Measurements from ENCODE around the gene OPRD1.
"Not testable (repeated sequence)": the region's sequence is repeated elsewhere in the genome, so short reads cannot be mapped to it uniquely, and the experiment has no call there.

Gene OPRD1

DNA sequence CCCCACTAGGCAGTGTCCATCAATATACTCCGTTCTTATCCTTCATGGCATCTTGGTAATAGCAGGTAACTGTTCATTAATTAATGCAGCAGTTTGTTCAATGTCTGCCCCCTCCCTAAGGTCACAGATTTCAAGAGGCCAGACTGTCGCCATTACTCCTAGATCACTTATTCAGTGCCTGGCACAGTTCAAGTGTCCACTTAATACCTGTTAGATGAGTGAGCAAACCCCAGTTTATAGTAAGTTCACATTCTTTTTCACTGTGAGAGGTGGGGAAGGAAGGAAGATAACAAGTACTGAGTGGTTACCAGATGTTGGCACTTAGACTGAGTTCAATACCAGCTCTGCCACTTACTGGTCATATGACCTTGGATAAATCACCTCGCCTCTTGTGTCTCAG, 36.4 kb downstream of the OPRD1 start:
- DNase-seq: no peak

DNA sequence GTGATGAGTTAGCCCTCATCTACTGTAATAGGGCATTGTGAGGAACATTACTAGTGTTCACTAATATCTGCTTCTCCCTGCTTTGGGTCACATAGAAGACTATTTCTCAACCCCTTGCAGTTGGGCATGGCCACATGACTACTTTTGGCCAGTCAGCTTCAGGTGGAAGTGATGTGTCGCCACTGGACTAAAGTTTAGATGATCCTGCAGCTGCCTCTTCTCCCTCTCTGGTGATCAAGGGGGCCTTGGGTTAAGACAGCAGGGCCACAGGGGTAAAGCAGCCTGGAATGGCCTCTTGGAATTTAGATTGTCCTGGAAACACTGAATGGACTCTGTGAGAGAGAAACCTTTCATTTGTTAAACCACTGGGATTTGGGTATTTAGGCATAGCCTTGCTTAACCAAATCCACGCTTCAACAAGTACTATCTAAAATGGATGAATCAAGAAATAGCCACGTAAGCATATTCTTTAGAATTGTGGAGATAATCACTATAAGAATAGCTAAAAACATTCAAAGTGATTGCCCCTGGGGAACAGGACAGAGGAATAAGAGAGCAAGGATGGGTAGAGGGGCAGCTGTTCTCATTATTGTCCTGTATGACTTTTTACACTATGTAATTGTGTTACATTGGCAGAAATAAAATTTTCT, 41.2 kb downstream of the OPRD1 start:
- DNase-seq: no peak

DNA sequence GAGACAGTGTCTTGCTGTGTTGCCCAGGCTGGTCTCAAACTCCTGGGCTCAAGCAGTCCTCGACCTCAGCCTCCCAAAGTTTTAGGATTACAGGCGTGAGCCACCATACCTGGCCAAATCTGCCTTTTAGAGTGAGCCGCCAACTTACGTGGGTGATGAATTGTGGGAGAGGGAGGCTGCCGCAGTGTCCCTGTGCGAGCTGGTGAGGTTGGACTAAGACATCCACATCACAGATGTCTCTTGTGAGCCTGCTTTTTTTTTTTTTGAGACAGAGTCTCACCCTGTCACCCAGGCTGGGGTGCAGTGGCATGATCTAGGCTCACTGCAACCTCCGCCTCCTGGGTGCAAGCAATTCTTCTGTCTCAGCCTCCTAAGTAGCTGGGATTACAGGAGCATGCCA, 42.4 kb downstream of the OPRD1 start:
- DNase-seq: not testable (repeated sequence)

DNA sequence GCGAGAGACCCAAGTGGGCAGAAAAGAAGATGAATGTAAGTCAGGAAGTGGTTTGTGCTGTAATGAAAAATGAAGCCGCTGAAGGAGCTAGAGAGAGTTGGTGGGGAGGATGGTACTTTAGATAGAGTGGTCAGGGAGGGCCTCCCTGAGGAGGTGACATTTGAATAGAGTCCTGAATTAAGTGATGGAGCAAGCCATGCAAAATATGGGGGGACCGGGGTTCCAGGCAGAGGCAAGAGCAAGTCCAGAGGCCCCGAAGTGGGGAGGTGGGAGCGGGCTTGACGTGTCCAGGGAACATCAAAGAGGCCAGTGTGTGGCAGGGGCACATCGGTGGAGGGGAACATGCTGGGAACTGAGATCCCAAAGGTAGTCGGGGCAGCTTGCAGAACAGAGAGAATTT, 43.1 kb downstream of the OPRD1 start:
- DNase-seq: no peak

DNA sequence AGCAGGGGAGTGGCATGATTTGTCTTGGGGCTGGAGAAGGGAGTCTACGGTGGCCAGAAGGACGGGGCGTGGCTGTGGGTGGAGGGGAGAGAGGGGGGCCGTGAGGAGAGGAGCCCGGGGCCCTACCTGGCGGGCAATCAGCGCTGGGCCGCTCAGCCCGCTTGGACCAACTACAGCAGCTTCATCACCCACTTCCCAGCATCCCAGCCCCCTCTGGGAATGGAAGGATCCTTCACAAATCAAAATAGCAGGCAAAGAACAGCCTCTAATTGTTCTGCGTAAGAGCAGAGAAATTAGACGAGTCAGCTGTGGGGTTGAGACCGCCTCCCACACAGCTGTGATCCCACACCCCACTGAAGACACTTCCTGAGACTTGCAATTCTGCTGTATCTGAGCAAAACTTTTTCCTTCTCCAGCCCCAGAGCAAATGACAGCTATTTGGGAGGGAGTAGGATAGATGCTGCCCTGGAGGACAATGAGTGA, 43.5 kb downstream of the OPRD1 start:
- DNase-seq: no peak

DNA sequence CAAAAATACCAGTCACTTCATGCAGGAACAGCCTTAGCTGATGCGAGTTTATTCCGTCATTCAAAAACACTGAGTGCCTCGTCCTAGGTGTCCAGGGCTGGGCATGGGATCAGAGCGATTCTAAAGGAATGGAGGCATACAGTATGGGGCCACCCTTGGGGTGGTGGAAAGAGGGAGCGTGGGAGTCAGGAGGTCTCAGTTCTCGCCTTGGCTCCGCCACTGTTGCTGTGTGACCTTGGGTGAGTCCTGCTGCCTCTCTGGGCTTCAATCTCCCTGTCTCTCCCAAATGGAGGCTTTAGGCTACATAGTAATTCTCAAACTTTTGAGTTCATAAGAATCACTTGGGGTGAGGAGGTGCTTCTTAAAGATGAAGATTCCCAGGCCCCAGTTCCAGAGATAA, 44.0 kb downstream of the OPRD1 start:
- DNase-seq: no peak

DNA sequence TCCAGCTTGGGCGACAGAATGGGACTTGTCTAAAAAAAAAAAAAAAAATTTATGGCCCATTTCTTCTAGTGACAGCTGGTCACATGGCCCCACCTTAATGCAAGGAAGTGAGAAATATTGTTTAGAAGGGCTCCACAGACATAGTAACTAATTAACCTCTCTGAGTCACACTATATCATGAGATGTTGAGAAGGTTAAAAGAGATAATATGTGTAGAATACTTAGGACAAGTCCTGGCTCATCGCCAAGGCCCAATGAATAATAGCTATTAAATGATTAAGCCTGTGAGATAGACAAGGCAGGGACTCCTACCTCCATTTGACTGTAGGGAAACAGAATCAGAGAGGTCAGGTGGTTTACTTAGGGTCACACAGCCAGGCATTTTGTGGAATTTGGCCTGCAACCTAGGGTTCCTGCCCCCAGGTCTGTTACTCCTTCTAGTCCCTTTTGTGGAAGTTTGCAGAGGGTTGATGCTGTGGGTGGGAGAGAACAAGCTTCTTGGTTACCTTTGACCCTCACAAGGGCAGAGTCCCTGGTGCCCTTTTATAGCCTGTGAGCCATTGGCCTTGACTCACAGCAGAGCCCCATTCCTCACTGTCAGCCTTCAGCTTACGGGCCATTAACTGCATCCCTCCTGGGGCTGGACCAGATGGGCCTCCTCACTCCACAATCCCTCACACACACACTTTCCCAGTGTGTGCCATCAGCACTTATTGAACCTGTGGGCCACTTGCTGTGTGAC, 48.5 kb downstream of the OPRD1 start:
- DNase-seq: no peak

DNA sequence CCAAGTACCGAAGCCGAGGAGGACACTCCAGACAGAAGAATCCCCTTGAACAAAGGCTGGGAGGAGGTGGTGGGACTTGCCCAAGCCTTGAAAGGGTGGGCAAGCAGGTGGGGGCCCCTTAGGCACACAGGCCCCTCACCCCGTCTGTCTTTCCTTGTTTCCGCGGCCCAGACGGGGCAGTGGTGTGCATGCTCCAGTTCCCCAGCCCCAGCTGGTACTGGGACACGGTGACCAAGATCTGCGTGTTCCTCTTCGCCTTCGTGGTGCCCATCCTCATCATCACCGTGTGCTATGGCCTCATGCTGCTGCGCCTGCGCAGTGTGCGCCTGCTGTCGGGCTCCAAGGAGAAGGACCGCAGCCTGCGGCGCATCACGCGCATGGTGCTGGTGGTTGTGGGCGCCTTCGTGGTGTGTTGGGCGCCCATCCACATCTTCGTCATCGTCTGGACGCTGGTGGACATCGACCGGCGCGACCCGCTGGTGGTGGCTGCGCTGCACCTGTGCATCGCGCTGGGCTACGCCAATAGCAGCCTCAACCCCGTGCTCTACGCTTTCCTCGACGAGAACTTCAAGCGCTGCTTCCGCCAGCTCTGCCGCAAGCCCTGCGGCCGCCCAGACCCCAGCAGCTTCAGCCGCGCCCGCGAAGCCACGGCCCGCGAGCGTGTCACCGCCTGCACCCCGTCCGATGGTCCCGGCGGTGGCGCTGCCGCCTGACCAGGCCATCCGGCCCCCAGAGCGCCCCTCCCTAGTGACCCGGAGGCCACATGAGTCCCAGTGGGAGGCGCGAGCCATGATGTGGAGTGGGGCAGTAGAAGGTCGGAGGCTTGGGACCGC, 50.8 kb downstream of the OPRD1 start:
- DNase-seq: no peak

DNA sequence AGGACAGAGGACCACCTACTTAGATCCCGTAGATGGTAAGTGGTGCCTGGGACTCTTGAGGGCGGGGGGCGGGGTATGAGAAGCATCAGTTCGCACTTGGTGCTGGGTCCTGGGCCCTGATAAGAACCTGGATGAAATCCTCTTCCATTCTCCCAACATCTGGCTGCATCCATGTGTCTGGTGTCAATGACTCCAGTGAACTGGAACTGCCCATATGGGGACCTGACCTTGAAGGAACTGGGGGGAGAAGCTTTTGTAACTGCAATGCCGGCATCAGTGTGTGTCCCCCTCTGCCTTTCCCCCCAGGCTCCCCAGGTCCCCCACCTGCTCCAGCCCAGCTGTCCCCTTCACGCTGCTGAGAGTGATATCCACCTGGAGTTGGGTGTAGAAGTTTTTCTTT, 52.7 kb downstream of the OPRD1 start:
- DNase-seq: no peak

DNA sequence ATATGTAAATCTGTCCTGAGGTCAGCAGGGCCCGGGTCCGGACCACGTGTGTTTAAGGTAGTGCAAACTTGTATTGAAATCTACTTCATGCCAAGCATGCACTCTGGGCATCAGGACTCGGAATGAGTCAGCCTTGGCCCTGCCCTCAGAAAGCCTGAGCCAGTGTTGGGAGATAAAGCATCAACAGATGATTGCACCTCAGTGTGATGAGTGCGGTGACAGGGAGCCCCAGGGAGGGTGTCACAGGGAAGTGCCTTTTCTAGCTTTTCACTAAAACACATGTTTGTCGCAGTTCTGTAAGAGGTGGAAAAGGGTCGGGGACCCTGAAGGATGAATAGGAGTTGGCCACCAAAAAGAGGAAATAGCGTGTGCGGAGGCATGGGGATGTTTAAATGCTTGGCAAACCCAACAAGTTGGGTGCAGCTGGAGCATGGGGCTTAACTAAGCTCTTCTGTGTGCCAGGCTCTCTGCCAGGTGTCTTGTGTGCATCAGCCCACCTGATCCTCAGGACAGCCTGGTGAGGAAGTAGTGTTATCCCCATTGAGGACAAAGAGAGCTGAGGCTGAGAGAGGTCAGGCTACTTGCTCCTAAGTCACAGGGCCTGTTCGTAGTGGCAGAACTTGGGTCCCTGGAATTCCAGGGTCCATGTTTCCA, 54.2 kb downstream of the OPRD1 start:
- DNase-seq: no peak

DNA sequence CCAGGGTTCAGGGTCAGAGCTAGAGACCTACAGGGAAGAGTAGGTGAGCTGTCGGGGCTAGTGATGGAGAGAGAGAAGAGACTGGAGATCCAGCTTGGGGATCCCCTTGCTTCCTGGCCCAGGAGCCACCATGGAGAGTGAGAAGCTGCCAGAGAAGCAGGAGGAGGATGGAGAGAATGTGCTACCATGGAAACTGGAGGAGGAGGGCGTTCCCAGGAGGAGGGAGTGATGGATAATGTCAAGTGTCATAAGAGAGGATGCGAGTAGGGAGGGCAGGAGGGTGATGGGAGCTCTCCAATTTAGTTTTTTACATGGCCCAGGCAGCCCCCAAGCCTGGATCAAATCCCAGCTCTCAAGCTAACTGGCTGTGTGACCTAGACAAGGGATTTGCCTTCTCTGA, 55.9 kb downstream of the OPRD1 start:
- DNase-seq: no peak

DNA sequence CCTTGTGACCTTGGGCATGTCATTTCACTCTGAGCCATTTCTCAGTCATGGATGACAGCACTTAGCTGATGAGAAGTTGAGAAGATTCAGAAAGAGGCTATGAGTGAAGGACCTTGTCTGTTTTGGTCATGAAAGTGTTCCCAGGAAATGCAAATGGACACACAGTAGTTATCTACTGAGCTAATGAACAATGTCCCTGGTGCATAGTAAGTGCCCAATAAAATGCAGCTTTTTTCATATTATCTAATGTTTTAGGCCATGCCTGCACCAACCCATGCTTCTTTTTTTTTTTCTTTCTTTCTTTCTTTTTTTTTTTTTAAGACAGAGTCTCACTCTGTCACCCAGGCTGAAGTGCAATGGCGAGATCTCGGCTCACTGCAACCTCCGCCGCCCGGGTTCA, 58.0 kb downstream of the OPRD1 start:
- no peak for DNase-seq

DNA sequence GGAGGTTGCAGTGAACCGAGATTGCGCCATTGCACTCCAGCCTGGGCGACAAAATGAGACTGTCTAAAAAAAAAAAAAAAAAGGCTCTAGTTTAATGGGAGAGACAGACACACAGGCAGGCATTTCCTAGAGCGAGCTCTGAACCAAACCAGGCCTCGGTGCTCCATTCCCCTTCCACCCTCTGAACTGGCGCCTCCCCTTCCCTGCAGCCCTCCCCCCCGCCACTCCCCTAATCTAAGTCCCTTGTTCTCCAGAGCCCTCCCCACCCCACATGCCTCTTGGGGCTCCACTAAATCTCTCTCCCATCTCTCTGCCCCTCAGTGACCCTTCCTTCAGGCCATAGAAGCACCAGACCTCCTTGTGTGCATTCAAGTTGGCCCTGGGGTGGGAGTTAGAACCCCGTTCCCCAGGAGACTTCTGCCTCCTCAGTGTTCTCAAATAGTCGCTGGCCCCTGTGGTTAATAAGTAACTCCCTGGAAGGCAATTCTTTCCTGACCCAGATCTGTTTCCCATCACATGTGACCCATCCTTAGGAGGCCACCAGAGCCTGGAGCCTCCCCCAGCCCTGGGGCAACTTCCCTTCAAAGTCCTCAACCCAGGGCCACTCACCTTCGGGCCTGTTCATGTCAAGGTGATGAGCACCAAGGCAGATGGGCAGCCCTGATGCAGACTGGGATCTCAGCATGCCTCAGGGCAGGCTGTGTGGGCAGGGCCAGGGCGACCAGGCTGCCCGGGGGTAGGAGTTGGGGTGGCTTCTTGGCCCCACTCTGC, 59.8 kb downstream of the OPRD1 start:
- no peak for DNase-seq

DNA sequence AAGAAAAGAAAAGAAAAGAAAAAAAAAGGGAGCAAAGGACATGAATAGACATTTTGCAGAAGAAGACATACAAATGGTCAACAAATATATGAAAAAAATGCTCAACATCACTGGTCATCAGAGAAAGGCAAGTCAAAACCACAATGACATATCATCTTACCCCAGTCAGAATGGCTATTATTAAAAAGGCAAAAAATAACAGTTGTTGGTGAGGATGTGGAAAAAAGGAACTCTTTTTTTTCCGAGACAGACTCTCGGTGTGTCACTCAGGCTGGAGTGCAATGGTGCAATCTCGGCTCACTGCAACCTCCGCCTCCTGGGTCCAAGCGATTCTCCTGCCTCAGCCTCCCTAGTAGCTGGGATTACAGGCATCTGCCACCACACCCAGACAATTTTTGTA, 63.2 kb downstream of the OPRD1 start:
- not testable (repeated sequence) for DNase-seq

DNA sequence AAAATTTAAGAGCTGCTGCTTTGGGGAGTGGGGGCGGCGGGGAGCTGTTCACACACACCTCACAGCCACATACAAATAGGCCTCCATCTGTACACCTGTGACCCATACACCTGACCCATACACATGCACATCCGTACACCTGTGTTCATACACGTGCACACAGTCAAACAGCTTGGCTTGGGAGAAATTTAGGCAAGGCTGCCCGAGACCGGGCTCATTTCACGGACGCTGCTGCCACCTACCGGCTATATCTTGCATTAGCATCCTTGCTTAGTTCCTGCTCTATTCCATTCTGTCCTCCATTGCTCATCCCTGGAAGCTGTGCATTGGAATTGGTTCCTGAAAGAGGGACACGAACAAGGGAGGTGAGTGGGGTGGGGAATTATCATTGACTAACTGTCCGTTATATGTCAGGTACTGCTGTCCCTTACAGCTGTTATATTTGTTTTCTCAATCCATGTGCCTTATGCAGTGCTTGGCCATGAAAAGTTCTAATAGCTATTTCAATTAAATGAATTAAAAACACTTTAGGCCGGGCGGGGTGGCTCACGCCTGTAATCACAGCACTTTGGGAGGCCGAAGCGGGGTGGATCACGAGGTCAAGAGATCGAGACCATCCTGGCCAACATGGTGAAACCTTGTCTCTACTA, 65.3 kb downstream of the OPRD1 start:
- DNase-seq: peak; percentile 43

DNA sequence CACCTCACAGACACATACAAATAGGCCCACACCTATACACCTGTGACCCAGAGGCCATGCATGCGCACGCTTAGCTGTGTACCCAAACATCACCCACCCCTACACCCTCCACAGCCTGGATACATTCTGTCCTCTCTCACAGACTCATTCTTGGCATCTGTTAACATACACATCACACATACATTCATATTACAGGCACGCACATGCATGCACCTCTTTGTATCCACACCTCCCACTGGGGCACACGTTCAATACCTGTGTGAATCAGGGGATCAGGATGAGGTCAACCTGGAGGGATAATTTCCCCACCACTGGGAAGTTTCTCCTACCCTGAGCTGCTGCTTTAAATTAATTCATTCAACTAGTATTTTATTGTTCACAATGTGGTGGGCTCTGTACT, 66.8 kb downstream of the OPRD1 start:
- DNase-seq: no peak

DNA sequence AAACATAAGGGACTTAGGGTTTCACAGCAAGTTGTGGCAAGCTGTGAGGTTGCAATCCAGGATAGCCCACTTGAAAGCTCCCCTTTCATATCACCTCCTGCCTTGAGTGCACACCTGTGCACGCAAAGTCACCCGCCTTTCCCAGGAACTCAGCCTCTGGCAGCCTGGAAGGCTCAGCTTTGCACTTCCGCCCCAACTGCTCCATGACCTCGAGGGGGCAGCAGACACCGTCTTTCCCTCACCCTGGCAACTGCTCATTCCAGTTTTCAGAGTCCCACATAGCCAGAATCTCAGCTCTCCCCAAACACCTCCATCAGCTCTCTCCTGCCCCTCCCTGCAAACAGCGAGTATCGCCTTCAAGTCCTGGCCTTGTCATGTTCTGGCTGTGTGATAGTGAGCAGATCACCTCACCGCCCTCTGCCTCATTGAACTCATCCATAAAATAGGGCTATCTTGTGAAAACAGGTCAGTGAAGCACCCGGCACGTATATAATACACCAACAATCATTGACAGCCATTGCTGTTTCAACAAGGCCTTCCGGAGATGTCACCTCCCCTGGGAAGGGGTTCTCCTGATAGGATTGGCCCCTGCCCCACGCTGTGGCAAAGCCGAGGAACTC, 70.1 kb downstream of the OPRD1 start:
- peak; percentile 71 for DNase-seq

DNA sequence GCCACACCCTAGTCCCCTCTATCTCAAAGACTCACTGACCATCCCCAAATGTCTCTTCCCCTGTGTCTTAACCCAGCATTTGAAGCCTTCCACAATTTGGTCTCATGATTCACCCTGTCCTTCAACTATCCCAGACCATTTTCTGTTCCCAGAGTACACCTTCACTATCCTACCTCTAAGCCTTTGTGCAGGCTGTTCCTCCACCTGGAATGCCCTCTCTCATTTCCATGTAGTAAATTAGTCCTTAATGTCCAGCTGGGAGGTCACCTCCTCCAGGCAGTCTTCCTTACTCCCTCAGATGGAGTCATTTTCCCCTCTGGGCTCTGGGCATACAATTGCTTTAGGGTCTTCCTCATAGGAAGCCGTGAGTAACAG, 71.3 kb downstream of the OPRD1 start:
- DNase-seq: no peak

DNA sequence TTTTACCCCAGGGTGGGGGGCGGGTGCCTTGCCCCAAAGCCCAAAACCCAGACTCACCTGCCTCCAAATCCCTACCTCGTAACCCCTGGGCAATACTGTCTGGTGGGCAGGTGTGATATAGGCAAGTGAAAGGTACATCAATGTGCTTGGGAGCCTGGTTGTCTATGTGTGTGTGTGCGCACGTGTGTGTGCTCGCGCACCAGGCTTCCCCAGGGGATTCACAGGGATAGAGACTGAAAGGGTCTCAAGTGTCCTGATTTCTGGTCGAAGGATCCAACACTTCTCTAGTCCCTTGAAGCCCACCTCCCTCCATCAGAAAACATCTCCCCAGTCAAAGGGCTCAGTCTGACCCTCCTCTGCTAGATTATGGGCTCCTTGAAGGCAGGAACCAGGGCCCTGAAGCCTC, 73.5 kb downstream of the OPRD1 start:
- DNase-seq: no peak

DNA sequence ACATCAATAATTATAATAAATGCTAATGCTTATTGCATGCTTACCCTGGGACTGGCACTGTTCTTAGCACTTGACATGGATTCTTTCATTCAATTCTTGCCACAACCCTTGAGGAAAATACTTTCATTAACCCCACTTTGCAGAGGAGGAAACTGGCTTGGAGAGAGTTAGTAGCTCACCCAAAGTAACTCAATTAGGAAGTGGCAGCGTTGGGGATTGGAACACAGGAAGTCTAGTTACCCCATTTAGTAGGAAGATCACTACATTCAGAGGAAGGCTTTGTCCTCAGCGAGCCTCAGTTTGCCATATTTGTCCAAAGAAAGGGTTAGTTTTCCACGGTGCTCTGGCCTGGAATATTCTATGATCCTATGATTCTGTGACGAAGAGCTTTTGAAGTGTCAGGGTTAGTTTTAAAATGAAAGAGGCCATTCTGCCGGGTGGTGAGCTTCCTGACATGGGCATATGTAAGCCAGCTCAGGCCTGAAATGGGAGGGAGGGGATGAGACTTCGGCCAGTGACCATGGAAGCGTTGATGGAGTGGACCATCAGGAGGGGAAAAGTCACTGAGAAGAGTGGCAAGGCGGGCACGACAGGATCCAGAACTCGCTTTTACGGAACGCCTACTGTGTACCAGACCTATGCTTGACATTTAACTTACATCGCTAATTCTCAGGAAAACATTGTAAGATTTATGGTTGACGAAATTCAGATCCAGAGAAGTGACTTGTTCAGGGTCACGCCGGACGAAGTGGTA, 74.2 kb downstream of the OPRD1 start:
- DNase-seq: no peak

Data from NCI-H187 treated with DMSO at 0.1 percent for 48 hours (cell line).